IPS DF 19.7 (cell line): ENCODE data around the gene TLE4.
"Not testable (repeated sequence)": the region's sequence is repeated elsewhere in the genome, so short reads cannot be mapped to it uniquely, and the experiment has no call there.

Experiments
- DNase-seq: peaks from one replicate; pipeline ENCODE4 v3.0.0-alpha.2; 2013; ENCODE audit warnings: low read depth, low spot score

TLE4 gene

GRCh38 chr9:79571309-79572031, at the start of gene TLE4:
Gene TLE4 (plus strand): TSS chr9:79571965. CDS start chr9:79572791, 826 bp downstream.
- peak; percentile 98 for DNase-seq

GRCh38 chr9:79522793-79523192, 49.0 kb upstream of the TLE4 start:
- DNase-seq: no peak

- no peak for DNase-seq
These were observed 47.5 kb upstream of the TLE4 start for GRCh38 chr9:79524266-79524665.

- DNase-seq: no peak
These were observed 45.6 kb upstream of the TLE4 start for GRCh38 chr9:79526149-79526672.

GRCh38 chr9:79535534-79535933, 36.2 kb upstream of the TLE4 start:
- DNase-seq: no peak

GRCh38 chr9:79537838-79538237, 33.9 kb upstream of the TLE4 start:
- DNase-seq: no peak

- no peak for DNase-seq
These were observed 28.8 kb upstream of the TLE4 start for GRCh38 chr9:79542735-79543620.

GRCh38 chr9:79544375-79544774, 27.4 kb upstream of the TLE4 start:
- not testable (repeated sequence) for DNase-seq

- DNase-seq: no peak
These were observed 20.2 kb upstream of the TLE4 start for GRCh38 chr9:79551586-79551985.

- DNase-seq: no peak
These were observed 19.8 kb upstream of the TLE4 start for GRCh38 chr9:79551994-79552393.

- no peak for DNase-seq
These were observed 16.2 kb upstream of the TLE4 start for GRCh38 chr9:79555474-79556089.

- no peak for DNase-seq
These were observed 12.1 kb upstream of the TLE4 start for GRCh38 chr9:79559495-79560181.

- no peak for DNase-seq
These were observed 8.9 kb upstream of the TLE4 start for GRCh38 chr9:79562749-79563386.

- no peak for DNase-seq
These were observed 7.7 kb upstream of the TLE4 start for GRCh38 chr9:79564105-79564504.

- no peak for DNase-seq
These were observed 6.5 kb upstream of the TLE4 start for GRCh38 chr9:79565245-79565644.

- no peak for DNase-seq
These were observed 4.1 kb upstream of the TLE4 start for GRCh38 chr9:79567671-79568098.

GRCh38 chr9:79568337-79569101, 3.2 kb upstream of the TLE4 start:
- no peak for DNase-seq

- no peak for DNase-seq
These were observed 1.8 kb upstream of the TLE4 start for GRCh38 chr9:79569814-79570447.

- no peak for DNase-seq
These were observed 1.1 kb upstream of the TLE4 start for GRCh38 chr9:79570448-79571308.
